GM18870 (cell line): Measurements from ENCODE around the gene RABL2B.

Experiments
- ATAC-seq: cut with Tn5 transposase; IDR thresholded peaks from one replicate; pipeline ENCODE4 v1.9.1; 2021; ENCODE audit warnings: moderate library complexity; ENCODE audit not compliant: unreplicated experiment

Gene RABL2B

DNA sequence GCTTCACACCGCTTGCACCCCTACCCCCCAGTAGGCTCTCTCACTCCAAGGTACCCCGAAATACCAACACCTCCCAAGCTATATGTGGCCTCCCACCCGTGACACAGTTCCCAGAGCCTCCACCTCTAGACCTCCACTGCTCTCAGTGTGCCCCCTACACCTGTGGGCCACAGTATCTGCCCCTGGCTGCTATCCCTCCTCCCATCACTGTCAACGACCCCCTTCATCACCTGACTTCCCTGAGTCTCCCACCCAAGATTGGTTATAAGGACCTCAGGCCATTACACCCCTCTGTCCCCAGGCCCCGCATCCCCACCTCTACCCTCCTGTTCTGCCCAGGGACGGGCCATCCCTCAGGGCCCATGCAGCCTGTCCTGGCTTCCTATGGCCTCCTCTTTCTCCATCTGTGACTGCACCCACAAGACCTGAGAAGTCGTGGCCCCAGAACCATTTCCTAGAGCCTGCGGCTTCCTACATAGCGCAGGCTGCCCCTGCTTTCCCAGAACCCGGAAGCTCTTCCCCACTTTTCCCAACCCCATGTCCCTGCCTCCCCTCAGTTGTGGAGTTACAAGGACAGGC lies 44.7 kb downstream of the RABL2B start:
- no peak for ATAC-seq

DNA sequence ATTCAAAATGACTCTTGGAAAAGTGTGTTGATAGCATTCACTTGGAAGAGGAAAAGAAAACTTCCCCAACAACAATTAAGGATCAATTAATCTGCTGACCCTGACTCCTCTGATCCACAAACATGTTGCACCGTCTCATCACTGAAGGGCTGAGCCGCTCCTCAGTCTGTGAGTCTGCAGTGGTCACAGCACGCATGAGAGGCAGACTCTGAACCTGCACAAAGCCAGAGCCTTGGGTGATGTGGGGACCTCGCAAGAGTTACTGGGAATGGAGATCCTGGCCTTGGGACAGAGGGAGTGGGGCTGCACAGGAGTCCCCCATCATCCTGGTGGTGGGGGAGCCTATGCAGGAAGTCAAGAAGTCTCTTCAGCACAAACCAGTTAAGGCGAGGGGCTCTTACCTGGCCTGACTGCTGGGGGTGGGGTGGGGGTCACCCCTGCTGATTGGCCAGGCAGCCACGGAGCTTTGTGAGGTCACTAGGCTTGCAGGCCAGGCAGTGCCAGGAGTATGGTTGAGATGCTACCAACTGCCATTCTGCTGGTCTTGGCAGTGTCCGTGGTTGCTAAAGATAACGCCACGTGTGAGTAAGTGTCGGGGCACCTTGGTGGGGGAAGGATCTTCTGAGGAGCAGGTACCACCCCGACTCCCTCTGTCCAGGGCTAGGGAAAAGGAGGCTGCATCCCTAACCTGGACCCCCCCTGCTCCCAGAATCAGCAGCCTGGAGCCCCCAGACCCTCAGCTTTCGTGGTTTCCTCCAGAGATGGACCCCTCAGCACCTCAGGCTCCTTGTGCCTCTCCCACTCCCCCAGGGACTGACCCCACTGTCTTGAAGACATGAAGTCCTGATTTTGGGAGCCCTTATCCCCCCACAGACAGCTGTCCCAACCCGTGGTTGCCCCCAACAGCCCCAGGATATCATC lies 45.4 kb downstream of the RABL2B start, which contains the start of gene ACR:
Gene ACR, plus strand, starts transcription at position 477 of the 921 bp plus-strand sequence. Its CDS starts 32 bp downstream, at position 509.
- ATAC-seq: no peak

DNA sequence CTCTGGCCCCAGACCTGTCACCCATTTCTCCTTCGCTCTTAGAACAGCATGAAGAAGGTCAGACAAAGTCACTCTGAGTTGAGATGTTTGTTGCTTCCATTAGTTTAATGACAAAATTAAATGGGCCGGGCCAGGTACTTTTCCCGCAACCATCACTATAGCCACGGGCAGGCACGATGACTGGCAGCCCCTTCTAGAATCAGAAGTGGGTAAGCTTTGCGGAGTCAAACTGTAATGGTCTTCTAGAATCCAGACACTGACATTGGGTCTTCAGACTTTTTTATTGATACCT lies 47.8 kb downstream of the RABL2B start:
- no peak for ATAC-seq

- ATAC-seq: no peak
Observed at GRCh38 chr22:50734986-50735738, 48.3 kb downstream of the RABL2B start.

GRCh38 chr22:50734343-50734771 lies 49.1 kb downstream of the RABL2B start:
- ATAC-seq: no peak

DNA sequence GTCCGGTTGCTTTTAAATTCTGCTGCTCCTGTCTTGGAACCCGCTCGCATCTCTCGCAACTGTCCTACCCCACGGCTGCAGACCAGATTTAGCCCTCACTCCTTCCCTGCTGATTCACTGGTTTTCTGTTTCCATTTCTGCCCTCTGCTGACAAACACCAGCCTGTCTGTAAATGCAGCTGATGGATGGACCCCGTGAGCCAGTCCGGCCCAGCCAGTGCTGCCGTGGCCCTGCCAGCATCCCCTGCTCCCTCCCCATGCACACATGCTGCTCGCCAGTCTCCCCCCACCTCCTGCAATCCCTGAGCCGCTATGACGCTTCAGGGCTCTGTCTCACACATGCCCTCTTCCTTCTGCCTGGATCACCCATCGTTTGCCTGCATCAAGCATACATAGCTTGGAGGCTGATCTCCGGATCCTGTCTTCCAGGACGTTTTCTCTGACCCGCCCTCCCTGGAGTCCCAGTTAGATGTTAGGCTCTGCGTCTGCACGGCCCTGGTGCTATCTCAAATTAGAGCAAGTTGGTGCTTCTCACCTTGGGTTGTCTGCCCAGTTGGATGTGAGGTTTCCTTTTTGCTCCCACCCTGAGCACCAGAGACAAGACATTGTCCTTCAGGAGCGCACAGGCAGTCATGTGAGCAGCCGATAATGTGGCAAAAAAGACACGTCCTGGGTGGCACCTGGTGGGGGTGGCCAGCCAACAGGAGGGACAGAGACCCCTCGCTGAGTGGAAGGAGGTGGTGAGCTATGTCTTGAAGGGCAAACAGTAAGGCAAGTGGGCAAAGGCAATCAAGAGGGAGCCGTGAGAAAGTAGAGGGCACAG lies 49.7 kb downstream of the RABL2B start:
- ATAC-seq: no peak

GRCh38 chr22:50732681-50733080 lies 50.8 kb downstream of the RABL2B start:
- no peak for ATAC-seq

GRCh38 chr22:50731811-50732624 lies 51.4 kb downstream of the RABL2B start:
- no peak for ATAC-seq

GRCh38 chr22:50730941-50731661 lies 52.3 kb downstream of the RABL2B start:
- ATAC-seq: no peak

DNA sequence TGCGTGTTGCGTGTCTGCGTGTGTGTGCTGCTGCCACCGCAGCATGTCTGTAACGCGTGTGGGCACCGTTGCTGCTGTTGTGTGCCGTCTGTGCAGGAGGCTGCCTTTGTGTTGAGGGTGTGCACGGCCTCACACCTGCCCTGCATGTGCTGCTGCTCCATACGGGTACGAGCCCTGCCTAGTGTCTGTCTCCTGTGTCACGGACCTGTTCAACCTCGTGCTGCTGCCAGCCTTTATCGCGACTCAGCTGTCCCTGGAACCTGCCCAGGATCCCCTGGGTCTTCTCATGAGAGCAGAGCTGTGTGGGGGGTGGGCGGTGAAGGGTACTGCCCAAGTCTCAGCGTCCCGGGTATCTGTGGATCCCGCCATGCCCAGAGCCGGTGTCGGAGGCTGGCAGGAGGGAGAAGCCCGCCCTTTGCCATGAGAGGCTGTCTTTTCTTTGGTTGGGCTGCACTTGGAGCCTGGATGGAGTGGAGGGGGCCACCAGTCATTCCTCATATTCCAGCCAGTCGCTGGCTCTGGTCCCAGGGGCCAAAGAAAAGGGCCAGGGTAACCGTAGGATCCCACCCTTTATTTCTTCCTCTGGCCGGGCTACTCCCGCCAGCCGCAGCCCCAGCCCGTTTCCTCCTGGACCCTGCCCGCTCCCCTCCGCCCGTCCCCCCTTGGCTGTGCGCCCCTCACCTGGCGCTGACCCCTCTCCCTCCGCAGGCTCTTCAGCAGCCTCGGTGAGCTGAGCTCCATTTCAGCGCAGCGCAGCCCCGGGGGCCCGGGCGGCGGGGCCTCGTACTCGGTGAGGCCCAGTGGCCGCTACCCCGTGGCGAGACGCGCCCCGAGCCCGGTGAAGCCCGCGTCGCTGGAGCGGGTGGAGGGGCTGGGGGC lies 53.2 kb downstream of the RABL2B start:
- ATAC-seq: no peak

GRCh38 chr22:50729391-50730012 lies 53.9 kb downstream of the RABL2B start:
- no peak for ATAC-seq

GRCh38 chr22:50728523-50728931 lies 54.9 kb downstream of the RABL2B start:
- no peak for ATAC-seq

GRCh38 chr22:50727678-50728522 lies 55.5 kb downstream of the RABL2B start:
- no peak for ATAC-seq

DNA sequence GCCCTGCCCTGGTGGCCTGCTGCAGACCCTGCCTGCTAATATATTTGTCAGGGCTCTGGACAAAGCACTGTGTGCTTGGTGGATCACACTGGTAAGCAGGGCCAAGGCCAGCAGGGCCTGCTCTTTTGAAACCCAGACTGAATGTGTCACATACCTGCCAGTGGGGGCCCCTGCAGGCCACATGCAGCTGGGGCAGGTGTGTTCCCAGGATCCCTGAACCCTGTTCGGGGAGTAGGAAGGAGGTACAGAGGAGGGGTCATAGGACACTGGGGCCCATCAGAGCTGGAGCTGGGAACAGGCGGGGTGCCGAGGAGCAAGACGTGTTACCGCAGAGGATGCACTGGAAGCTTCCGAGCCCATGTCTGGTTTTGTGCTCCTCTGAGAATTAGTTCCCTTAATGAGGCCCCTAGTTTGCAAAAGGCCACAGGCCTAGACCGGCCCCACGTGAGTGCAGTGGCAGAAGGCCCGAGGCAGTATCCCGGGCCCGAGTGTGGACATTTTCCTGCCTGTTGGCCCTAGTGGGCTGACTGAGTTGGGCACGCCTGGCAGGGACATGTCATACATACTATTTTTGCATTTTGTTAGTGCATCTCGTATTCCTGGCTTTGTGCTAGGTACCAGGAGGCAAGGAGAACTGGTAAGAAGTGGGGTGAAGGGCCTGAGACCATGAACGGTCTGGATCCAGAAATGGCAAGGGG lies 56.6 kb downstream of the RABL2B start:
- no peak for ATAC-seq

DNA sequence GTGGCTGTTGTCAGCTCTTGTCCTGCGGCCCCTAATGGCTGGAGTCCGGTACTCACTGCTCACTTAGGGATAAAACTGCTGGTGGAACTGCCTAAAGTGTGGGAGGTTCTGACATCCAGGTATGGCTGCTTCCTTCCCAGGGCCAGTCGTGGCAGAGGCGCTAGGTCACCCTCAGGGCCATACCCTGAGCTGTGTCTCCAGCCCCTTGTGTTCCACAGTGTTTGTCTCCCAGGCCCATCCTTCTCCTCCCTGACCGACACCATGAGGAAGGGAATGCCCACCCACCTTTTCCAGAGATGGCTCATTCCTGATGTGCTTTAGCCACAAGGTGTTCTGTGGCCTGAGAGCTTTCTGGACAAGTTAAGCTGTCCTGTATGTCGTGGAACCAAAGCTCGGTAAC lies 57.8 kb downstream of the RABL2B start:
- no peak for ATAC-seq

- ATAC-seq: no peak
Observed at GRCh38 chr22:50724616-50725015, 58.8 kb downstream of the RABL2B start.
